HG02763 (cell line): ENCODE results near the gene NDUFS4.
"Not testable (repeated sequence)": the region's sequence is repeated elsewhere in the genome, so short reads cannot be mapped to it uniquely, and the experiment has no call there.

Experiments used
- ATAC-seq: cut with Tn5 transposase; IDR thresholded peaks from one replicate; pipeline ENCODE4 v1.9.1; 2021; ENCODE audit warnings: mild to moderate bottlenecking, moderate library complexity; ENCODE audit not compliant: unreplicated experiment

Gene NDUFS4

GRCh38 chr5:53560506-53561191 lies at the start of gene NDUFS4:
TSS of gene NDUFS4 (plus strand) at chr5:53560639. CDS start at chr5:53560663, 24 bp downstream.
- ATAC-seq, result peak; percentile 94

GRCh38 chr5:53512539-53512938 lies 47.9 kb upstream of the NDUFS4 start:
- ATAC-seq, result no peak

- ATAC-seq, result no peak
Measured at GRCh38 chr5:53515988-53516387, 44.5 kb upstream of the NDUFS4 start.

GRCh38 chr5:53520813-53521212 lies 39.6 kb upstream of the NDUFS4 start:
- no peak for ATAC-seq

GRCh38 chr5:53537711-53538110 lies 22.7 kb upstream of the NDUFS4 start:
- no peak for ATAC-seq

GRCh38 chr5:53540739-53541138 lies 19.7 kb upstream of the NDUFS4 start:
- not testable (repeated sequence) for ATAC-seq

- ATAC-seq, result no peak
Measured at GRCh38 chr5:53541859-53542258, 18.6 kb upstream of the NDUFS4 start.

GRCh38 chr5:53542926-53543325 lies 17.5 kb upstream of the NDUFS4 start:
- no peak for ATAC-seq

- ATAC-seq, result no peak
Measured at GRCh38 chr5:53543401-53543800, 17.0 kb upstream of the NDUFS4 start.

- ATAC-seq, result no peak
Measured at GRCh38 chr5:53545744-53546143, 14.7 kb upstream of the NDUFS4 start.

GRCh38 chr5:53547226-53547625 lies 13.2 kb upstream of the NDUFS4 start:
- no peak for ATAC-seq

- not testable (repeated sequence) for ATAC-seq
Measured at GRCh38 chr5:53548501-53548900, 11.9 kb upstream of the NDUFS4 start.

GRCh38 chr5:53549792-53550191 lies 10.6 kb upstream of the NDUFS4 start:
- ATAC-seq, result no peak

- no peak for ATAC-seq
Measured at GRCh38 chr5:53552561-53552960, 7.9 kb upstream of the NDUFS4 start.

- no peak for ATAC-seq
Measured at GRCh38 chr5:53554444-53554843, 6.0 kb upstream of the NDUFS4 start.

GRCh38 chr5:53555160-53555559 lies 5.3 kb upstream of the NDUFS4 start:
- ATAC-seq, result no peak

- no peak for ATAC-seq
Measured at GRCh38 chr5:53556001-53556400, 4.4 kb upstream of the NDUFS4 start.

- no peak for ATAC-seq
Measured at GRCh38 chr5:53557386-53557785, 3.1 kb upstream of the NDUFS4 start.

GRCh38 chr5:53558966-53559365 lies 1.5 kb upstream of the NDUFS4 start:
- no peak for ATAC-seq

- ATAC-seq, result peak; percentile 16
Measured at GRCh38 chr5:53560028-53560427, 411 bp upstream of the NDUFS4 start.

- ATAC-seq, result no peak
Measured at GRCh38 chr5:53568401-53568800, 8.0 kb downstream of the NDUFS4 start.

GRCh38 chr5:53568871-53569270 lies 8.4 kb downstream of the NDUFS4 start:
- ATAC-seq, result no peak

GRCh38 chr5:53569453-53569852 lies 9.0 kb downstream of the NDUFS4 start:
- no peak for ATAC-seq
